ENCODE results near the gene SEZ6L.

DNA sequence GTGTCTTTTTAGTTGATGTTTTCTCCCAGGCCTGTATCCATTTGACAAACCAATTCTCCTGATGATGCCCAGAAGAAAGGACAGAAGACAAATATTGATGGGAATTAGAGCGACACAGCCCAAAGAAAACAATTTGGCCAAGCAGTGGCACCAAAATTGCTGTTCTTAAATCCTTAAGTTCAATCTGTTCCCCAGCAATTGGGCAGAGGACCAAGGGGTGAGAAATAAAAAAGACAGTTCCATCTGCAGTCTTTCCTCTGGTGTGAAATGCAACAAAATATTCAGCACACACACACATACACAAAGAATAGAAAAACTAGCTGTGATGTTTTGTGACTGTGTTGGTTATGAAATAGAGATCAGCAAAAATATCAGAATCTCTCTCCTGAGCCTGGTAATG lies 221.8 kb downstream of the SEZ6L start:
- TF ChIP-seq YY1 (IDR thresholded peaks at IDR 0.05; ENCODE audit: insufficient read depth, insufficient read length) = no peak
- TF ChIP-seq SUZ12 (IDR thresholded peaks at IDR 0.05; ENCODE audit: extremely low read depth, insufficient read depth, insufficient read length) = no peak
- no peak for TF ChIP-seq ZNF274 (IDR thresholded peaks at IDR 0.05; ENCODE audit: low read depth, low read length)
